Central memory CD4-positive, alpha-beta T cell (primary cell): ENCODE results near the gene TBC1D17.
A peak's percentile ranks its signal among the peaks of the same experiment; 100 is the strongest.

ENCODE experiments used
- DNase-seq: peaks from one replicate; pipeline ENCODE4 v3.0.0; 2022

Gene TBC1D17

DNA sequence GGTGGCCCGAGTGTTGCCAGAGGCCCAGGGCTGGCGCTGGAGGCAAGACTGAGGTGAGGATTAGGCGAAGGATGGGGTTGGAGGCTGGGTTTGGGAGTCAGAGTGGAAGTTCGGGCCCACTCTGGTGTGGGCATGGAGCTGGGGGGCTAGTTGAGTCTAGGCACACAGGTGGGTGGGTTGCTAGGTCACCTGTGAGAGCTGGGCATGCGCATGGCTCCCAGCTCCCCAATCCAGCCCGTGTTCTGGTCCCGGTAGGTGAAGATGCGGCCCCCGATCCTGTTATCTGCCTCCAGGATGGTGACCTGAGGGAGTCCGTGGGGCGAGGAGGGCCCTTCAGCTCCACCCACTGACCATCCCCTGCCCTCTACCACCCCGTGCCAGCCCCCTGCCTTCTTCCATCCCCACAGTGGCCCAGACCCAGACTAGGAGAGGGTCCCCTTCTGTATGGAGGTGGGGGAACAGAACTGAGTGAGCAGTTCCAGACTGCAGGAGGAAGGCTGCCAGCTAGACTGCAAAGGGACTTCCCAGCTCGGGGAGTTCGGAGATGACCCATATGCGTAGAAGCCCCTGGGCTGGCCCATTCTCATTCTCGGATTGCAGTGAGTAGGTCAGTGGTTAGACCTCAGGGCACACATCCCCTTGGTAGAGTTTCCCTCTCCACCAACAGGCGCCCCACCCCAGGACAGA, 17.5 kb downstream of the TBC1D17 start:
- peak; percentile 48 for DNase-seq

GRCh38 chr19:49895566-49896297, 18.2 kb downstream of the TBC1D17 start:
- DNase-seq = no peak

DNA sequence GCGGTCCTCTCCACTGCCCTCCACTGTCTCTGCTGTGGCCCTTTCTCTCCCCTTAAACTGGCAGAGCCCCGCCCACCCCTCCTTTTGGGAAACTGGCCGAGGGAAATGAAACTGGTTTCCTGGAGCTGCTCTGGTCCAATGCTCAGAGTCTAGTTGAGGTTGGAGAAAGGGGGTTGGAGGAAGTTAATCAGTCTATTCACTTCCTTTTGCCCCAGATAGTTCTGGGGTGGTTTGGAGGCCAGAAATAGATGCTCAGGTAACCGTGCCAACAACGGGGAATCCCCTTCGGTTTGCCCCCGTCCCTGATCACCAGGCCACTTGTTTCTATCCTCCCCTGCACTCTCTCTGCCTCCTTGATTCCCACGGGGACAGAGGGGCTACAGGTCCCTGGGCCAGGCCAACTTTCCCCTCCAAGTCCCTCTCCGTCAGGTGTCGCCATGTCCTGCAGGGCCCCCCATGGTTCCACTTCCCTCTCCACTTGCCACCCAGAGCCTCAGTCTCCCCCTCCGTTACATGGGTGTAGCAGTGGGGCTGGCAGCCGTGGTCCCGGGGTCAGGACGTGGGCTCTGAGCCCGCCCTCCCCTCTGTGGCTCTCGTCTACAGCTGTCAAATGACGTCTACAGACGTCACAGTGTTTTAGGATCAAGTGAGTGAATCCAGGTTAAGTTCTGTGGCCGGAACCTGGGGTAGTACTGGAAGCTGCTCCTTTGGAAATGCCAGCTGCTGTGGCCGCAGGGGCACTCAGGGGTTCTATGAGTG, 19.5 kb downstream of the TBC1D17 start, which contains the start of gene IL4I1:
Gene IL4I1, minus strand, starts transcription at position 25 of the 759 bp plus-strand sequence. CDS start 727 bp downstream, outside the sequence.
- peak; percentile 85 for DNase-seq

DNA sequence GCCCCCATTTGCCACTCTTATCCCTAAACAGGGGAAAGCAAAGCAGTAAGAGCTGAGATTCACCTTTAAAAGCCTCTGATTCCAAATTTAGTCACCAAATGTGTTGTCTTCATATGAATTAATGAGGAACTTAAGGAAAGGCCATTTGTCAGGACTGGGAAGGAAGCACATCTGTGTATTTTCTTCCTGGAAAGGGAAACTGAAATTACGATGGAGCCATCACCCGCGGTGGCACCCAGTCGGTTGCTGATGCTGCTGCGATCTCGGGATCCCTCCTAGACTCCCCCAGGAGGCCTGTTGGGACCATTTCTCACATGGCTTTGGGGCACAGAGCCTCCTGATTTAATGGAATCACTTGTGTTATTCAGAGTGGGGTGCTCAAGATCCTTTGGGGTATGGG, 26.6 kb downstream of the TBC1D17 start:
- no peak for DNase-seq

DNA sequence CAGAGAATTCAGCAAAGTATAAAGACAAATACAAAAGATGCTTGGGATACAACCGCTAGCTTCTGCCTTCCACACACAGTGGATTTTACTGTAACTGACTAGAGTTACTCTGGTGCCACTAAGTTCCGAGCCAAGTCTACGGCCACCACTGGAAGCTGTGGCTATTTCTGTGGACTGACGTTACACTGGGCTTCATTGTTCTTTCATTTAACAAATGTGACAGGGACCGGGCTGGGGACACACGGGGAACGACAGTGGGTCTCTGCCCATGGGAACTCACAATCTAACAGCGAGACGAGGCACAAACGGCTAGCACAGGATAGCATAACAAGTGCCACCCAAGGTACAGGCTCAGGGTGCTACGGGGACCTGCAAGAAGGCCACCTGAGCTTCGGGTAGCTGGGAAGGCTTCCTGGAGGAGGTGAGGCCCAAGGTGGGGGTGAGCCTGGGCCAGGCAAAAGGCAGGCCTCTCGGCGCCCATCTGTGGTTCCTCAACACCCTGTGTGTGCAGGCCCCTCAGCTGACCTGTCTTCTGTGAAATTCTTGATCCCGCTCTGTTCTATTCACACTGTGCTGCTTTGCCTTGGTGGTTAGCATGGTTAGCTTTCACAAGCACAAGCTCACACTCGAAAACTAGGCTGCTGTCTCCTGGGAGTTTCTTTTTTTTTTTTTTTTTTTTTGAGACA, 29.5 kb downstream of the TBC1D17 start:
- no peak for DNase-seq

DNA sequence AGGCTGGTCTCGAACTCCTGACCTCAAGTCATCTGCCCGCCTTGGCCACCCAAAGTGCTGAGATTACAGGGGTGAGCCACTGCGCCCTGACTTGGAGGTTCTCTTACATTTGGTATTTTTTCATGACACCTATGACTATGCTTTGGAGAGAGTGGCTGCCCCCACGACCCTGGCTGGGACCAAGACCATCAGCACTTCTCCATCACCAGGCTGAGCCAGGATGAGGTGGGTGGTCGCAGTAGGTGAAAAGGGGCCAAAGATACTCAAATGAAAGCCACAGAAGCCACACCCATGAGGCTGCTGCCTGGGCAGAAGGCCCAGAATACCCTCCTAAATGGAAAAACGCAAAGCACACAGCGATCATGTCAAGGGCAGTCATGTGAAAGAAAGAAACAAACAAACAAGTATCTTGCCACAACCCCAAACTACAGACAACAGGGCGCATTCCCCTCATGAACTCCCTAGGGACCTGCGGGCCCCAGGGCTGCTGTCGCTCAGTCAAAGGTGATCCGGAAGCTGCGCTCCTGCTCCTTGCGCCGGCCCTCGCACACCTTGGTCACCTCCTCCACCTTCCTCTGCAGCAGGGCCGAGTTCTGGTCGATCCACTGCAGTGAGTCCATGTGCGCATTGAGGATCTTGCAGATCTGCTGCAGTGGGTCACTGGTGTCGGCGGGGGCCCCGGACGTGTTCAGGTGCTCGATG, 30.4 kb downstream of the TBC1D17 start:
- no peak for DNase-seq

DNA sequence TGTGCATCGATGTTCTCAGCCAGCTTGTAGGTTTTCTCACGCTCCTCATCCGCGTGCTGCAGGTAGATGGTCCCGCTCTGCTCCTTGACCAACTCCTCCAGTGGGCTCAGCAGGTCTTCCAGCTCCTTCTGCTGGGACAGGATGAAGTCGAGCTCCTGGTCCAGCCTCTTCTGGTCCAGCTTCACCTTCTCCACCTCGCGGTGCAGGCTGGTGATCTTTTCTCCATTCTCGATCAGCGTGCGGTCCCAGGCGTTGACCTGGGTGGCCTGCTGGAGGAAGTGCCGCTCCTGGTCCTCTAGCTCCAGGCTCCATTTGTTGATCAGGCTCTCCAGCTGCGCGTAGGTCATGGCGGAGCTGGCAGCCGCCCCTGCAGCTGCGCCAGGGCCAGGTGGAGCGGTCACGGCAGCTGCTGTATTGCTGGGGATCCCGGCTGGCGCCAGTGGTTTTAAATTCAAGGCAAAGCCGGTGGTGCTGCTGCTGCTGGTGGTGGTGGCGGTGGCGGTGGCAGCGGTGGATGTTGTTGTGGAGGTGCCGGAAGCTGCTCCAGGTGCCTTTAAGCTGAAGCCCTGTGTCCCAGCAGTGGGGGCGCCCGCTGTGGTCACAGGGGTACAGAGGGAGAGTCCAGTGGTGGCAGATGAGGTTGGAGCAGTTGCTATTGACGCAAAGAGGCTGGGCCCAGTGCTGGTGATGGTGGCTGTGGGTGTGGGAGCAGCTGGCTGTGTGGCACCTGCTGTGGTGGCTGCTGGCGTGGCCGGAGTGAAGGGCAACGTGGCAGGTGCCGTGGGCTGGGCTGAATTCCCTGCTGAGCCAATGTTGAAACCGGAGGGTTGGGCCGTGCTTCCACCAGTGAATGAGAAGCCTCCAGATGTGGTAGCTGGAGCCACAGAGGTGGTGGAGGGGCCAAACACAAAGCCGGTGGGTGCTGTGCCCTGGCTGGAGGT, 31.2 kb downstream of the TBC1D17 start:
- DNase-seq = no peak

DNA sequence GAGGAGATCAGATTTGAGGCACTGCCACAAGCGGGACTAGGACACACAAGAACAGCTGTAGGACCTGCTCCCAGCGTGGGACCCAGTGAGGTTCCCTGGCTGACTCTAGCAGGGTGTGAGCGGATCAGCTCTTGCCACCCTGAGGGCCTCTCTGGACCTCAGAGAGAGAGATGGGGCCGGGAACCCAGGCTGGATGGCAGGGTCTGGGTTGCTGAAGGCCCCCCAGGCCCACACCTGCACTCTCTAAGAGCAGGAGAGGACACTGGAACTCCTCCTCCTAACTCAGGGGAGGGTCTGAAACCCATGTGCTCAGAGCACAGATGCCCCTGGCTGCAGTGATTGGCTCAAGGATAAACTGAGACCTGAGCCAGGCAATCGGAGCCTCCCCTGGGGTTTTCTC, 32.7 kb downstream of the TBC1D17 start:
- DNase-seq = no peak

GRCh38 chr19:49911381-49912145, 34.1 kb downstream of the TBC1D17 start:
- DNase-seq = no peak

- no peak for DNase-seq
These were observed 35.6 kb downstream of the TBC1D17 start for GRCh38 chr19:49912965-49913685.

DNA sequence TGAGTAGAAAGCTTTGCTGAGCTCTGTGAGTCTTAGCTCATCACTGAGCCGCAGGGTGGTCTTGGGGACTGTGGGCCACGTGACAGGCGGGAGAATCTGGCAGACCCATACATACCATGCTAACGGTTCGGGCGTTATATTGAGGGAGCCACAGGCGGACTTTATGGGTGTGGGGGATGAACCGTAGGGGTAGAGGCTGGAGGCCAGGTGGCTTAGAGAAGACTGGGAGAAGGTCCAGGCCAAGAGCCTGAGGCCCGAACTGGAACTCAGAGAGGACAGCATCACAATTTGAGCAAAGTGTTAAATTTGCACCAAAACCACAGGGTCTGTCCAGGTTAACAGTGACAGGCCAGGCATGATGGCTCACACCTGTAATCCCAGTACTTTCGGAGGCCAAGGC, 36.2 kb downstream of the TBC1D17 start:
- no peak for DNase-seq

DNA sequence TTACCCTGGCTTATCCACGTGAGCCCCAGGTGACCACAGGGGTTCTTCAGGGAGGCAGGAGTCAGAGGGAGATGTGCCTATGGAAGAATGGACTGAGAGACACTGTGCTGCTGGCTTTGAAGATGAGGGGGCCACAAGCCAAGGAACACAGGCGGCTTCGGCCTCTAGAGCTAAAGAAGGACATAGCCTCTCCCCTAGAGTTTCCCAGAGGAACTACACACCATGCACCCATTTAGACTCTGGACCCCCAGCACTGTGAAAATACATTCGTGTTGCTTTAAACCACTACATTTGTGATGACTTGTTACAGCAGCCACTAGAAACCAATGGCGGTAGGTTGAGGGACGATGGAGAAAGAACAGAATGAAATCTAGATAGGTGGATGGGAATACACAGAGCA, 37.8 kb downstream of the TBC1D17 start:
- DNase-seq = no peak

- DNase-seq = no peak
These were observed 39.6 kb downstream of the TBC1D17 start for GRCh38 chr19:49916839-49917733.

DNA sequence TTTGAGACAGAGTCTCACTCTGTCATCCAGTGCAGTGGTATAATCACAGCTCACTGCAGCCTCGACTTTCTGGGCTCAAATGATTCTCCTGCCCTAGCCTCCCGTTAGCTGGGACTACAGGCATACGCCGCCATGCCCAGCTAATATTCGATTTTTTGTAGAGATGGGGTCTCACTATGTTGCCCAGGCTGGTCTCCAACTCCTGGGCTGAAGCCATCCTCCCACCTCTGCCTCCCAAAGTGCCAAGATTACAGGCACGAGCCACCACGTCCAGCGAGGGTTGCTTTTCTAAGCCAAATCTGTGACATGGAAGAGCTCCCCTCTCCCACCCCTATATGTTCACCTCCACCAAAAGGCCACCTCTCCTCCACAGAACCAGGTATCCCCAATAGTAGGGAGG, 40.6 kb downstream of the TBC1D17 start:
- DNase-seq = no peak

DNA sequence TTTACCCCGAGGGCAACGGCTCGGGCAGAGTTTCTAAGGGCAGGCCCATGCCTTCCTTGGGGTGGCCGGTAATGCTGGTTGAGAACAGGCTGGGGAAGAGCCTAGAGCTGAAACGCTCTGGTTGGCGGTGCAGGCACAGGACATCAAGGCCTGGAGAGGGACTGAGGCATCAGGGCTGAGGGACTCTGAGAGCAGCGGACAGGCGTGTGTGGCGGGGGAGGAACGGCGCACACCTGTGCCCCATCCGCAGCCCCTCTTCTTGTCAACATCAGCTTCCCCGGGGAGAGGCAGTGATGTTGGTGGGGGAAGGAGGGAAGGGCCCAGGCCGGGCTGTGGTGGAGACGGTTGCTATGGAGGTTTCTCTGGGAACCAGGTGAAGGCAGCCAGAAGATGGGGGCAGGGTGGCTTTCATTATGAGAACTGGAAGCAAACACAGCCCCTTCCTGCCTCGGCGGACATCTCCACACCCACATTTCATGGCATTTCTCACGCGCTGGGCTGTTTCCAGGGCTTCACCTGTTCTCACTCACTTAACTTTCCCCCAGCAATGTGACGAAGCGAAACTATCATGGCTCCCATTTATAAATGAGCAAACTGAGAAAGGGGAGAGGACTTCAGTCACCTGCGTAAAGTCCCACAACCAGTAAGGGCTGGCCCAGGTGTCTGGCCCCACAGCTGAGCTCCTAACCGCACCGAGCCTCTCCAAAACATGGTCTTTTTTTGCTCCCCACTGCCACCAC, 43.3 kb downstream of the TBC1D17 start:
- DNase-seq = no peak

- no peak for DNase-seq
These were observed 44.6 kb downstream of the TBC1D17 start for GRCh38 chr19:49921871-49922795.
